NB4 (cell line): ENCODE results near the gene TPP2.

Experiments used
- DNase-seq: peaks from one replicate; pipeline ENCODE4 v3.0.0; 2010; ENCODE audit warnings: low read depth
- H3K4me3 ChIP-seq: one replicate; pipeline ENCODE4 v1.5.1; 2011; ENCODE audit warnings: mild to moderate bottlenecking, low read depth, low read length, moderate library complexity
- CTCF ChIP-seq: IDR thresholded peaks from one replicate; pipeline ENCODE4 v1.5.1; 2012; ENCODE audit warnings: low read depth, low read length
- MYC ChIP-seq: IDR thresholded peaks from 2 replicates; pipeline ENCODE4 v1.6.1; 2011; ENCODE audit warnings: low read depth, low read length
- POLR2A ChIP-seq: IDR thresholded peaks from 2 replicates; pipeline ENCODE4 v1.6.1; 2011; ENCODE audit warnings: mild to moderate bottlenecking; ENCODE audit not compliant: insufficient read length; ENCODE audit errors: extremely low read depth
- TF ChIP-seq, protein P1 (sequence below): IDR thresholded peaks from 2 replicates; pipeline ENCODE4 v1.6.1; 2011; ENCODE audit warnings: low read depth, low read length

Gene TPP2

DNA sequence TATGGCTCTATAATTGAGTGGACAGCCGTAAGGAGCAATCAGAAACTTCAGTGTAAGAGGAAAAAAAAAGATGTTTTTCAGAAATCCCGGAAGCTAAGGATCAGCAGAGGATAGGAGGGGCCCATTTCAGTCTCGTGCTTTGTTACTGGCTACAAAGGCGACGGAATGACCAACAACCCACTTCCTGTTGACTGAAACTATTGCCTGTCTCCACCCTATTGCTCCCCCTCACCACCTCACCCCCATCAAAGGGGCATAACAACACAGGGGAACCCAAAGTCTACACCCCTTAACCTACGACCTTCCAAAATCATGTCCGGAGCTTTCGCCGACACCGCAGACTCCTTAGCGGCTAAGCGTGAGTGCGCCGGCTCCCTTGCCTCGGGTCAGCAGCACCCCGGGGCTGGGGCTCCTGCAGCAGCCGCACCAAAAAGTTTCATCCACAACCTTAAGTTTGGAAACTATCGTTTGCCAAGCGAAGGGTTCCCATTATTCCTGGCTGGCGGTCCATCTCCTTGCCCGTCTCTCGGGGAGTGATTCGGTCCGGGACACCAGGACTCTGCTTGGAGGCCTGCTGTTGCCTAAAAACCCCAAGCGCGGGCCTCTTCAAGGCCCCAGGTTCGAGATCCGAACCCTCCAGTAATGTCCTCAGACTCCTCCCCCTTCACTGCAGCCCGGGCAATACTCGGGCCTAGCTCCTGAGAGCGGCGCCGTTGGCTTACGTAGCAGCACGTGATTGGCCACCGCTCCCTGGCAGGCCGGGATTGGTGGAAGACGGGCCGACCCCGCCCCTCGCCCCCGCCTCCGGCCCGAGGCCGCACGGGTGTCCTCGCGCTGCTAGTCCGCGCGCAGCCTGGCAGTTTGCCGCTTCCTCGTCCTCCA lies at the start of gene TPP2:
Gene TPP2 (plus strand): TSS at position 840 of the 882 bp plus-strand sequence. CDS start 53 bp downstream, outside the sequence.
- H3K4me3 ChIP-seq = peak within 1 kb of the TSS; percentile 94
- TF ChIP-seq CTCF (no peak), POLR2A (peak; percentile 99), MYC (peak; percentile 94)
- TF ChIP-seq, protein P1, sequence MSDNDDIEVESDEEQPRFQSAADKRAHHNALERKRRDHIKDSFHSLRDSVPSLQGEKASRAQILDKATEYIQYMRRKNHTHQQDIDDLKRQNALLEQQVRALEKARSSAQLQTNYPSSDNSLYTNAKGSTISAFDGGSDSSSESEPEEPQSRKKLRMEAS = peak; percentile 96
- DNase-seq = peak; percentile 99

- TF ChIP-seq MYC (no peak), POLR2A (no peak), CTCF (no peak)
- TF ChIP-seq, protein P1 = no peak
- H3K4me3 ChIP-seq = no peak overlapping the region
- DNase-seq = no peak
These were observed 48.0 kb upstream of the TPP2 start for GRCh38 chr13:102548811-102549210.

- H3K4me3 ChIP-seq = no peak overlapping the region
- DNase-seq = no peak
- TF ChIP-seq MYC (no peak), POLR2A (no peak), CTCF (no peak)
- TF ChIP-seq, protein P1 = no peak
These were observed 46.3 kb upstream of the TPP2 start for GRCh38 chr13:102550507-102550906.

- peak; percentile 59 for DNase-seq
- TF ChIP-seq, protein P1 = no peak
- TF ChIP-seq POLR2A (no peak), CTCF (peak; percentile 27), MYC (no peak)
- no peak overlapping the region for H3K4me3 ChIP-seq
These were observed 40.8 kb upstream of the TPP2 start for GRCh38 chr13:102555914-102556553.

- H3K4me3 ChIP-seq = no peak overlapping the region
- DNase-seq = no peak
- TF ChIP-seq MYC (no peak), CTCF (no peak), POLR2A (no peak)
- TF ChIP-seq, protein P1 = no peak
These were observed 40.0 kb upstream of the TPP2 start for GRCh38 chr13:102556806-102557205.
